Calu3 (cell line): Measurements from ENCODE around the gene ST7. TPM values are rescaled to one million over a fixed set of nuclear protein-coding genes. Genes with fewer than 3 reads are reported as not detected.

Experiments used
- BruUV-seq: library from RNA; stranded (reverse); fragments of 400-500 nt; replicated peaks from 2 replicates; lab custom pipeline; 2021; lab: Mats Ljungman, UMichigan
- CTCF ChIA-PET: fragments of 300-600 bp; sonication (Branson Sonifier 250); formaldehyde crosslinking; loops from one replicate; lab custom pipeline; 2022; ENCODE audit warnings: antibody characterized with exemption; lab: Charles Lee
- DNase-seq: peaks from one replicate; pipeline ENCODE4 v3.0.0; 2022
- H3K27ac Mint-ChIP-seq: one replicate; pipeline ENCODE4 v1.8.0; 2022; ENCODE audit warnings: mixed read lengths; ENCODE audit not compliant: unreplicated experiment
- H3K27me3 Mint-ChIP-seq: one replicate; pipeline ENCODE4 v1.8.0; 2022; ENCODE audit warnings: mixed read lengths; ENCODE audit not compliant: unreplicated experiment
- H3K36me3 Mint-ChIP-seq: one replicate; pipeline ENCODE4 v1.8.0; 2022; ENCODE audit warnings: mild to moderate bottlenecking, moderate library complexity, mixed read lengths; ENCODE audit not compliant: insufficient read depth, unreplicated experiment
- H3K4me1 Mint-ChIP-seq: one replicate; pipeline ENCODE4 v1.8.0; 2022; ENCODE audit warnings: mild to moderate bottlenecking, low read depth, mixed read lengths; ENCODE audit not compliant: unreplicated experiment
- H3K4me3 Mint-ChIP-seq: one replicate; pipeline ENCODE4 v1.8.0; 2022; ENCODE audit warnings: mild to moderate bottlenecking, low read depth, moderate library complexity, mixed read lengths; ENCODE audit not compliant: unreplicated experiment
- H3K9me3 Mint-ChIP-seq: one replicate; pipeline ENCODE4 v1.8.0; 2022; ENCODE audit warnings: low read depth, mixed read lengths; ENCODE audit not compliant: unreplicated experiment
- CTCF ChIP-seq: fragments of 200-600 bp; IDR thresholded peaks from one replicate; pipeline ENCODE4 v1.8.0; 2022; ENCODE audit warnings: antibody characterized with exemption; ENCODE audit not compliant: unreplicated experiment
- intact Hi-C: fragments of 100-400 bp; cut with micrococcal nuclease; formaldehyde crosslinking; loops from one replicate; pipeline ENCODE4 v1.10.0; 2022; ENCODE audit not compliant: unreplicated experiment
- total RNA-seq: library from RNA; stranded (reverse); gene quantifications from 2 replicates; pipeline ENCODE4 v1.2.3, GENCODE V29; 2022

The ST7 gene
- total RNA-seq, 1 experiment from 2014 or later: 17.7 TPM

GRCh38 chr7:117071551-117071950 lies 118.2 kb downstream of the ST7 start:
- CTCF ChIA-PET: no interaction called here
- BruUV-seq: no TSS peak

GRCh38 chr7:117072620-117073118 lies 119.4 kb downstream of the ST7 start:
- DNase-seq: no peak
- intact Hi-C loops: no loop called here
- no peak for TF ChIP-seq CTCF
- CTCF ChIA-PET: interaction anchor here (0.6 kb wide), 1 partner anchor 43 kb away, joined by 3 read pairs; no protein-coding TSS in a partner anchor
- Mint-ChIP-seq H3K27ac (no peak overlapping the region), H3K36me3 (no peaks in the 10 kb centered on the region), H3K27me3 (no peaks in the 10 kb centered on the region), H3K9me3 (no peaks in the 10 kb centered on the region), H3K4me1 (no peaks in the 10 kb centered on the region), H3K4me3 (no peak overlapping the region)
- BruUV-seq: no TSS peak

More at GRCh38 chr7:117071551-117071950, 118.2 kb downstream of the ST7 start:
- no peak for TF ChIP-seq CTCF
- H3K4me1 Mint-ChIP-seq: no peaks in the 10 kb centered on the region
- no peaks in the 10 kb centered on the region for H3K36me3 Mint-ChIP-seq
- no peak overlapping the region for H3K27ac Mint-ChIP-seq
- no peaks in the 10 kb centered on the region for H3K27me3 Mint-ChIP-seq
- intact Hi-C loops: no loop called here
- H3K9me3 Mint-ChIP-seq: no peaks in the 10 kb centered on the region
- H3K4me3 Mint-ChIP-seq: no peak overlapping the region
- no peak for DNase-seq

GRCh38 chr7:117074378-117074777 lies 121.1 kb downstream of the ST7 start:
- CTCF ChIA-PET: interaction anchor here (0.6 kb wide), 1 partner anchor 9 kb away, joined by 7 read pairs; no protein-coding TSS in a partner anchor
- DNase-seq: no peak
- BruUV-seq: no TSS peak
- no peak for TF ChIP-seq CTCF
- intact Hi-C loops: no loop called here
- Mint-ChIP-seq H3K9me3 (no peaks in the 10 kb centered on the region), H3K4me1 (no peaks in the 10 kb centered on the region), H3K4me3 (no peak overlapping the region), H3K27me3 (no peaks in the 10 kb centered on the region), H3K27ac (no peak overlapping the region), H3K36me3 (no peaks in the 10 kb centered on the region)

GRCh38 chr7:117075934-117076333 lies 122.6 kb downstream of the ST7 start:
- no TSS peak for BruUV-seq
- Mint-ChIP-seq H3K4me3 (no peak overlapping the region), H3K4me1 (no peaks in the 10 kb centered on the region), H3K27me3 (no peaks in the 10 kb centered on the region), H3K27ac (no peak overlapping the region), H3K36me3 (no peaks in the 10 kb centered on the region), H3K9me3 (no peaks in the 10 kb centered on the region)
- CTCF ChIA-PET: no interaction called here
- intact Hi-C loops: no loop called here
- no peak for DNase-seq
- no peak for TF ChIP-seq CTCF
